ENCODE data around the gene ZBTB18.

DNA sequence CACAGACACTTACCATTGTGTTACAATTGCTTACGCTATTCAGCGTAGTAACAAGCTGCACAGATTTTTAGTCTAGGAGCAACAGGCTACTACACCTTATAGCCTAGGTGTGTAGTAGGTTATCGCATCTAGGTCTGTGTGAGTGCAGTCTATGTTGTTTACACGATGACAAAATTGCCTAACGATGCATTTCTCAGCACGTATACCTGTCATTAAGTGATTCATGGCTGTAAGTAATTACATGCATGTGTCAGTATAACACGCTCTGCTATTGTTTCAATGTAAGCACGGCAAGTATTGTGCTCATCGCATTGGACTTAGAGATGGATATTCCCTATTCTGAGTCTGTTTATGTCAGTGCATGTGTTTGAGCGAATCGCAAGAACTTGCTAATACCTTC is 15.7 kb upstream of the ZBTB18 start:
- TF ChIP-seq GATA2 (IDR thresholded peaks at IDR 0.05; ENCODE audit: low read depth, low read length) (no peak), GATA3 (IDR thresholded peaks at IDR 0.05; ENCODE audit: low read depth, low read length) (no peak)
